ENCODE measurements around the gene HNRNPF. TPM values are rescaled to one million over a fixed set of nuclear protein-coding genes. Genes with fewer than 3 reads are reported as not detected.

Gene HNRNPF
- total RNA-seq, 1 experiment from 2014 or later, result 358 TPM

DNA sequence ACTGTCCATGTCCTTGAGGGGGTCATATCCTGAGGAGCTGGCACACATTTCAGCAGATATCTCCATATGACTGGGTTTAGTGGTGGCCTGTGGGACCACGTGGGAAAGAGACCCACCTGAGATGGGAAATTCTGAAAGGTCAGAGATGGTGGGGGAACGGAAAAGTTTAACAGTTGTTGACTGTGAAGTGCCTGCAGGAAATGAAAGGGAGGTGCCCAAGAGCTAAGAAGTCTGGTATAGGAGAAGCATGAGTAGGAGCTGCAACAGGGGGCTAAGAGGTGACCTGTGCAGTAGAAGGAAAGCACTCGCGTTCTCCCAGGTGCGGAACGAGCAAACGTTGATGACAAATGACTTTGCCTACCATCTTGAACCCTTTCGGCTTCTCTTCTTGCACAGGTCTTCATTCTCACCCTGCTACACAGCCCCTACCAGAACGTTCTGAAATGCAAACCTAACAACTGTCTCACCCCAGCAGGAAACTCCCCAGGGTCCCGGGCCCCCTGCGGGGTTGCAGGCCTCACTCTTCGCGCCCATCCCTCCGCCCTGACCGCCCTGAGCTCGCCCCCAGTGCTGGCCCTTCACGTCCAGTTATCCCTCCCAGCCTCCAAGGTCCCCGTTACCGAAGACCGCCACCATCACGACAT is 47.3 kb downstream of the HNRNPF start:
- TF ChIP-seq, protein P1, sequence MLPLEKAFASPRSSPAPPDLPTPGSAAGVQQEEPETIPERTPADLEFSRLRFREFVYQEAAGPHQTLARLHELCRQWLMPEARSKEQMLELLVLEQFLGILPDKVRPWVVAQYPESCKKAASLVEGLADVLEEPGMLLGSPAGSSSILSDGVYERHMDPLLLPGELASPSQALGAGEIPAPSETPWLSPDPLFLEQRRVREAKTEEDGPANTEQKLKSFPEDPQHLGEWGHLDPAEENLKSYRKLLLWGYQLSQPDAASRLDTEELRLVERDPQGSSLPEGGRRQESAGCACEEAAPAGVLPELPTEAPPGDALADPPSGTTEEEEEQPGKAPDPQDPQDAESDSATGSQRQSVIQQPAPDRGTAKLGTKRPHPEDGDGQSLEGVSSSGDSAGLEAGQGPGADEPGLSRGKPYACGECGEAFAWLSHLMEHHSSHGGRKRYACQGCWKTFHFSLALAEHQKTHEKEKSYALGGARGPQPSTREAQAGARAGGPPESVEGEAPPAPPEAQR (CRISPR knock-in tag; IDR thresholded peaks at IDR 0.05), result no peak
- peak; percentile 89 for TF ChIP-seq ZNF423 (CRISPR knock-in tag; IDR thresholded peaks at IDR 0.05)
- TF ChIP-seq AFF4 (CRISPR knock-in tag; IDR thresholded peaks at IDR 0.05; ENCODE audit: borderline replicate concordance), result no peak
- TF ChIP-seq SOX15 (CRISPR knock-in tag; IDR thresholded peaks at IDR 0.05), result no peak
- TF ChIP-seq PREB (CRISPR knock-in tag; IDR thresholded peaks at IDR 0.05; ENCODE audit: borderline replicate concordance), result no peak
- no peak for TF ChIP-seq JAZF1 (CRISPR knock-in tag; IDR thresholded peaks at IDR 0.05)
- peak; percentile 39; the same call in 1 of the 2 replicates for TF ChIP-seq STAT6 (CRISPR knock-in tag; conservative IDR thresholded peaks at IDR 0.05; ENCODE audit: low read depth)
- TF ChIP-seq ZNF281 (CRISPR knock-in tag; IDR thresholded peaks at IDR 0.05), result 0 out of 2 replicates have a peak, but pooled peaks have one; percentile 54
- no peak for TF ChIP-seq TP53 (CRISPR knock-in tag; IDR thresholded peaks at IDR 0.05)
- TF ChIP-seq, protein P2, sequence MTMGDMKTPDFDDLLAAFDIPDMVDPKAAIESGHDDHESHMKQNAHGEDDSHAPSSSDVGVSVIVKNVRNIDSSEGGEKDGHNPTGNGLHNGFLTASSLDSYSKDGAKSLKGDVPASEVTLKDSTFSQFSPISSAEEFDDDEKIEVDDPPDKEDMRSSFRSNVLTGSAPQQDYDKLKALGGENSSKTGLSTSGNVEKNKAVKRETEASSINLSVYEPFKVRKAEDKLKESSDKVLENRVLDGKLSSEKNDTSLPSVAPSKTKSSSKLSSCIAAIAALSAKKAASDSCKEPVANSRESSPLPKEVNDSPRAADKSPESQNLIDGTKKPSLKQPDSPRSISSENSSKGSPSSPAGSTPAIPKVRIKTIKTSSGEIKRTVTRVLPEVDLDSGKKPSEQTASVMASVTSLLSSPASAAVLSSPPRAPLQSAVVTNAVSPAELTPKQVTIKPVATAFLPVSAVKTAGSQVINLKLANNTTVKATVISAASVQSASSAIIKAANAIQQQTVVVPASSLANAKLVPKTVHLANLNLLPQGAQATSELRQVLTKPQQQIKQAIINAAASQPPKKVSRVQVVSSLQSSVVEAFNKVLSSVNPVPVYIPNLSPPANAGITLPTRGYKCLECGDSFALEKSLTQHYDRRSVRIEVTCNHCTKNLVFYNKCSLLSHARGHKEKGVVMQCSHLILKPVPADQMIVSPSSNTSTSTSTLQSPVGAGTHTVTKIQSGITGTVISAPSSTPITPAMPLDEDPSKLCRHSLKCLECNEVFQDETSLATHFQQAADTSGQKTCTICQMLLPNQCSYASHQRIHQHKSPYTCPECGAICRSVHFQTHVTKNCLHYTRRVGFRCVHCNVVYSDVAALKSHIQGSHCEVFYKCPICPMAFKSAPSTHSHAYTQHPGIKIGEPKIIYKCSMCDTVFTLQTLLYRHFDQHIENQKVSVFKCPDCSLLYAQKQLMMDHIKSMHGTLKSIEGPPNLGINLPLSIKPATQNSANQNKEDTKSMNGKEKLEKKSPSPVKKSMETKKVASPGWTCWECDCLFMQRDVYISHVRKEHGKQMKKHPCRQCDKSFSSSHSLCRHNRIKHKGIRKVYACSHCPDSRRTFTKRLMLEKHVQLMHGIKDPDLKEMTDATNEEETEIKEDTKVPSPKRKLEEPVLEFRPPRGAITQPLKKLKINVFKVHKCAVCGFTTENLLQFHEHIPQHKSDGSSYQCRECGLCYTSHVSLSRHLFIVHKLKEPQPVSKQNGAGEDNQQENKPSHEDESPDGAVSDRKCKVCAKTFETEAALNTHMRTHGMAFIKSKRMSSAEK (CRISPR knock-in tag; IDR thresholded peaks at IDR 0.05; ENCODE audit: borderline replicate concordance), result no peak
- 0 out of 2 replicates have a peak, but pooled peaks have one; percentile 53 for TF ChIP-seq NFE2L1 (CRISPR knock-in tag; IDR thresholded peaks at IDR 0.05)
- TF ChIP-seq, protein P3, sequence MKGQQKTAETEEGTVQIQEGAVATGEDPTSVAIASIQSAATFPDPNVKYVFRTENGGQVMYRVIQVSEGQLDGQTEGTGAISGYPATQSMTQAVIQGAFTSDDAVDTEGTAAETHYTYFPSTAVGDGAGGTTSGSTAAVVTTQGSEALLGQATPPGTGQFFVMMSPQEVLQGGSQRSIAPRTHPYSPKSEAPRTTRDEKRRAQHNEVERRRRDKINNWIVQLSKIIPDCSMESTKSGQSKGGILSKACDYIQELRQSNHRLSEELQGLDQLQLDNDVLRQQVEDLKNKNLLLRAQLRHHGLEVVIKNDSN (CRISPR knock-in tag; IDR thresholded peaks at IDR 0.05), result no peak
- TF ChIP-seq JUN (CRISPR knock-in tag; IDR thresholded peaks at IDR 0.05), result no peak
- TF ChIP-seq, protein P4, sequence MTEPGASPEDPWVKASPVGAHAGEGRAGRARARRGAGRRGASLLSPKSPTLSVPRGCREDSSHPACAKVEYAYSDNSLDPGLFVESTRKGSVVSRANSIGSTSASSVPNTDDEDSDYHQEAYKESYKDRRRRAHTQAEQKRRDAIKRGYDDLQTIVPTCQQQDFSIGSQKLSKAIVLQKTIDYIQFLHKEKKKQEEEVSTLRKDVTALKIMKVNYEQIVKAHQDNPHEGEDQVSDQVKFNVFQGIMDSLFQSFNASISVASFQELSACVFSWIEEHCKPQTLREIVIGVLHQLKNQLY (CRISPR knock-in tag; IDR thresholded peaks at IDR 0.05), result no peak
- H3K4me3 Mint-ChIP-seq, result peak overlapping the region; percentile 90
- CTCF ChIA-PET, result interaction anchor here (0.9 to 1.9 kb wide), 3 partner anchors 13 to 159 kb away, joined by 3 to 5 read pairs (median 4); no protein-coding TSS in a partner anchor
- H3K9me3 Mint-ChIP-seq, result no peaks in the 10 kb centered on the region
- ATAC-seq, result no peak
- H3K27ac Mint-ChIP-seq, result peak overlapping the region; percentile 78
- H3K4me1 Mint-ChIP-seq, result peaks cover 10% of the 10 kb centered on the region
- no peaks in the 10 kb centered on the region for H3K36me3 Mint-ChIP-seq
- POLR2A ChIA-PET, result interaction anchor here (0.7 kb wide), 1 partner anchor 62 kb away, joined by 3 read pairs; no protein-coding TSS in a partner anchor
- DNase-seq (ENCODE audit: low spot score), result no peak
- peaks cover 13% of the 10 kb centered on the region; the same call in 1 of the 2 replicates for H3K27me3 Mint-ChIP-seq (ENCODE audit: low read depth)
